Lower leg skin (tissue), 3 donors: Measurements from ENCODE around the gene STXBP6.

Experiments used
- CTCF ChIP-seq, 3 donors: fragments of 450-650 bp; IDR thresholded peaks; one replicate each; pipeline ENCODE4 v1.5.1; 2016; ENCODE audit warnings: antibody characterized with exemption in 3 of 3, mild to moderate bottlenecking in 3 of 3, moderate library complexity in 2 of 3
- POLR2A ChIP-seq, 2 donors: fragments of 450-650 bp; IDR thresholded peaks; one replicate each; pipeline ENCODE4 v1.6.1; 2016 to 2017; ENCODE audit warnings: antibody characterized with exemption in 2 of 2, mild to moderate bottlenecking in 1 of 2, moderate library complexity in 1 of 2

- TF ChIP-seq CTCF (IDR thresholded peaks at IDR 0.05) (no peak), POLR2A (IDR thresholded peaks at IDR 0.05) (no peak)
Measured at GRCh38 chr14:24911324-24912109, 138.4 kb downstream of the STXBP6 start.
